Right lobe of liver (tissue), 4 donors: Measurements from ENCODE around the gene ATRX.
"Not testable (repeated sequence)": the region's sequence is repeated elsewhere in the genome, so short reads cannot be mapped to it uniquely, and the experiment has no call there.

Experiments
- CTCF ChIP-seq, 4 donors: fragments of 200-600 bp in 3 of 4; fragments of 450-650 bp in 1 of 4; IDR thresholded peaks; one replicate each; pipeline versions ENCODE4 v1.5.1 to v1.8.0; 2016 to 2022; ENCODE audit warnings: antibody characterized with exemption in 4 of 4, mild to moderate bottlenecking in 2 of 4
- POLR2A ChIP-seq: fragments of 450-650 bp; IDR thresholded peaks from one replicate; pipeline ENCODE4 v1.6.1; 2017; ENCODE audit warnings: antibody characterized with exemption, mild to moderate bottlenecking
- donor health status: DM: no; HTN: no; CAD: no.
- donor health status: DM: no; HTN: no; CAD: no.
- donor health status: DM: no; HTN: yes; CAD: no.

GRCh38 chrX:77766212-77766611 lies 19.8 kb downstream of the ATRX start:
- not testable (repeated sequence) for TF ChIP-seq CTCF (IDR thresholded peaks at IDR 0.05); POLR2A
